ENCODE results near the gene TBC1D10B.
"Not testable (repeated sequence)": the region's sequence is repeated elsewhere in the genome, so short reads cannot be mapped to it uniquely, and the experiment has no call there.

The TBC1D10B gene

DNA sequence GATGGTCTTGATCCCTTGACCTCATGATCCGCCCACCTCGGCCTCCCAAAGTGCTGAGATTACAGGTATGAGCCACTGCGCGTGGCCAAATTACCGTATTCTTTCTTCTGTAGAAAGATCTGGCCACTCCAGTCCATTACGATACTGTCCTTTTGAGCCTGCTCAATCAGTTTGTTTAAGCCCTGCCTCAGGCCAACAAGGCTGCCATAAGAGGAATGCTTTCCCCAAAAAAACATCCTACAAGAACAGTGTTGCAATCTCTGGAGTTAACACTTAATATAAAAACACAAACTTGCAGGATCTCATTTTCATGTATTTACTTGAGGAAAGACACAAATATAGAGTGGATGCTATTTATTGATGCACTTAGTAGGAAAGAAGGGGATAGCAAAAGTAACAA is 46.1 kb downstream of the TBC1D10B start:
- not testable (repeated sequence) for DNase-seq

DNA sequence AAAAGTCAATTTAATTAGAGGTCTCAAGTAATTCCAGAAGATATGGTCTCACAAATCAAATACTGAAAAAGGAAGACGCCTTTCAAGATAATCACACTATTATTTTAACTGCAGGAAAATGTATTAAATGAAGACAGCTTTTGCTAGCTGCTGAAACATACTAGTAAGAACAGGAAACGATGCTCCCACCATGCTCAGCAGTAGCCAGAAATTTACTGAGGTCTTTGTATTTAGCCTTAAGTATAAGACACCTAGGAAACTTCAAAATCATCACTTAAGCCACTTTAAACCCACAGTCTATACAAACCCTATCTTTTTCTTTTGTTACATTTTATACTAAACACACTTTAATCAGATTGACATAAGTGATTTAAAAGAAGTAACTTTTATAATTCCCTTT is 51.6 kb downstream of the TBC1D10B start:
- DNase-seq, result not testable (repeated sequence)

DNA sequence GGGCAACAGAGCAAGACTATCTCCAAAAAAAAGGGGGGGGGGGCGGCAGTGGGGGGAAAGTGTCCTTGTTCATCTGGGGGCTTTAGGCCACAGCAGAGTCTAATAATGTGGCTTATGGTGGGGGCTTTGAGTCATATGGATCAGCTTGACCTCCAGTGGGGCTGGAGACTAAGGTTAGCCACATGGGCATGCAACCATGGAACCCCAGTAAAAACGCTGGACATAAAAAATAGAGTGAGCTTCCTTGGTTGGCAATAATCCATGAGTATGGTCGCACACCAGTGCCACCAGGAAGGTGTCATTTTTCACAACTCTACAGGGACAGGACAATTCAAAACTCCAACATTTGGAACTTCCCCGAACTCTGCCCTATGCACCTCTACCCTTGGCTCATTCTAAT is 59.4 kb downstream of the TBC1D10B start:
- DNase-seq, result not testable (repeated sequence)

DNA sequence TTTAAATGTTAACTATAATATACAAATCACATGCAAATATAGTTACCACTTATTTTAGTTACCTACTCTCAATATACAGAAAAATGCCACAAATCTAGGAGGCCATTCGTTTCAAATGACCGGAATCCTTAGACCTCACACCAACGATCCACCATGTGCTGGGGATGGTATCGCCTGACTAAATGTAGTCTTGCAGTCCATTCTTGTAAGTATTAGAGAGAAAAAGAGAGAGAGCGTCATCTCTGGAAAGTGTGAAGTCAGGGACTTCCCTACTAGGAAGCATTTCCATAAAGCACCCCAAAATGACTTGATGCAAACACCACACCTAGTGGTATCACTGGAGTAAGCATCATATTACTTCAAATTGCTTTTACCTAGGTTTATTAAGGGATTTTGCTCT is 61.0 kb downstream of the TBC1D10B start:
- DNase-seq, result not testable (repeated sequence)

Measured in NCI-H1930 (cell line).